ENCODE results near the gene HIF1A. TPM values are rescaled to one million over a fixed set of nuclear protein-coding genes. Genes with fewer than 3 reads are reported as not detected.

The HIF1A gene
- total and polyA plus RNA-seq, 10 of the 15 experiments (the other 5 are each of a cell fraction or from before 2014, with no cell fraction given), result 18.3 to 97.0 (median 75.3) TPM

- H3K27me3 ChIP-seq (replicated peaks in 1 of 2; ENCODE audit: control insufficient read depth in 2 of 2, insufficient read depth in 2 of 2, low read length in 1 of 2), result no peaks in the 10 kb centered on the region
- no peak for TF ChIP-seq E2F8 (IDR thresholded peaks at IDR 0.05; ENCODE audit: low read depth, partially characterized antibody)
- peak; percentile 49; the same call in 1 of the 2 replicates for TF ChIP-seq NR2F1 (conservative IDR thresholded peaks at IDR 0.05)
- TF ChIP-seq NBN (IDR thresholded peaks at IDR 0.05), result no peak
- H3K9ac ChIP-seq (ENCODE audit: control insufficient read depth, insufficient read depth, low read length), result peak overlapping the region; percentile 9; the same call in 1 of the 2 replicates
- ChIA-PET SMC1A (ENCODE audit: uncharacterized antibody, unreplicated experiment) (interaction anchor here (1.2 to 5.7 kb wide), 5 partner anchors 16 to 226 kb away, joined by 3 to 57 read pairs (median 4); no protein-coding TSS in a partner anchor), POLR2A (interaction anchor here (0.7 to 1.6 kb wide), 3 partner anchors 9 to 371 kb away, joined by 3 to 10 read pairs (median 7); no protein-coding TSS in a partner anchor), RAD21 (ENCODE audit: unreplicated experiment) (interaction anchor here (3.0 to 5.4 kb wide), 2 partner anchors 8 to 39 kb away, joined by 11 to 28 read pairs; no protein-coding TSS in a partner anchor), CTCF (interaction anchor here (0.6 kb wide), 1 partner anchor 20 kb away, joined by 3 read pairs; no protein-coding TSS in a partner anchor)
- peak overlapping the region; percentile 40; the same call in 1 of the 2 replicates for H3K4me2 ChIP-seq (ENCODE audit: control insufficient read depth, insufficient read depth)
- peaks cover 5% of the 10 kb centered on the region; the same call in 1 of the 2 replicates for H4K20me1 ChIP-seq (ENCODE audit: control insufficient read depth, insufficient read depth)
- peak overlapping the region; percentile 35 for H3K4me3 ChIP-seq
- peaks cover 9% of the 10 kb centered on the region; the same call in 1 of the 2 replicates for H3K4me1 ChIP-seq (ENCODE audit: control insufficient read depth, insufficient read depth, low read length)
- H3K79me2 ChIP-seq (ENCODE audit: control insufficient read depth, insufficient read depth, low read length), result peaks cover 99% of the 10 kb centered on the region
- intact Hi-C loops (cut with micrococcal nuclease; ENCODE audit: unreplicated experiment) (no loop called here), in situ Hi-C loops (cut with MboI) (no loop called here)
- no peak for FAIRE-seq
- no TSS peak for BruUV-seq (replicated peaks)
- H2AFZ ChIP-seq (ENCODE audit: control insufficient read depth, low read depth, low read length), result no peak overlapping the region
- no peak for DNase-seq (ENCODE audit: low read depth, low spot score)
- H3K27ac ChIP-seq (ENCODE audit: control insufficient read depth, insufficient read depth), result peak overlapping the region; percentile 39
- 0% methylated on average over 6 of the region's 7 CpGs for WGBS (ENCODE audit: insufficient coverage, insufficient replicate concordance, low lambda C conversion rate, missing lambda C conversion rate)
- no peaks in the 10 kb centered on the region for H3K9me3 ChIP-seq (replicated peaks; ENCODE audit: control insufficient read depth, insufficient read depth, low read length)
- no peak for ATAC-seq
- H3K36me3 ChIP-seq (ENCODE audit: control insufficient read depth in 2 of 2, insufficient read depth in 2 of 2, low read length in 1 of 2), result no peaks in the 10 kb centered on the region
These were observed 6.6 kb downstream of the HIF1A start for GRCh38 chr14:61701946-61702345.

All from GM12878 (cell line).